Neural crest cell (in vitro differentiated cells): Measurements from ENCODE around the gene ZNF460. TPM values are rescaled to one million over a fixed set of nuclear protein-coding genes. Genes with fewer than 3 reads are reported as not detected.

Experiments
- total RNA-seq: library from RNA; stranded (reverse); gene quantifications from 2 replicates; pipeline ENCODE4 v1.2.1, GENCODE V29; 2021

ZNF460 gene
- total RNA-seq, 1 donor from 2014 or later, result 58.5 TPM

Other genes starting within 250 kb of the ZNF460 start
- gene USP29, start 160.5 kb upstream of the ZNF460 start, total RNA-seq, result not detected in 2 replicates
- gene ZIM3, start 135.3 kb upstream of the ZNF460 start, total RNA-seq, result not detected in 2 replicates
- not detected in 2 replicates for gene DUXA, start 113.0 kb upstream of the ZNF460 start, total RNA-seq
- gene ZNF264, start 89.0 kb upstream of the ZNF460 start, total RNA-seq, result 34.0 and 35.9 TPM in 2 replicates
- 0.80 and 0.89 TPM in 2 replicates for gene AURKC, start 49.5 kb upstream of the ZNF460 start, total RNA-seq
- 15.5 and 16.1 TPM in 2 replicates for gene ZNF805, start 39.9 kb upstream of the ZNF460 start, total RNA-seq
- gene ZNF543, start 40.0 kb downstream of the ZNF460 start, total RNA-seq, result 9.1 and 10.1 TPM in 2 replicates
- 10.9 and 11.3 TPM in 2 replicates for gene ZNF304, start 70.8 kb downstream of the ZNF460 start, total RNA-seq
- 10.3 and 13.3 TPM in 2 replicates for gene TRAPPC2B, start 83.1 kb downstream of the ZNF460 start, total RNA-seq
- gene ZNF547, start 83.1 kb downstream of the ZNF460 start, total RNA-seq, result 5.2 and 8.7 TPM in 2 replicates
- gene ZNF548, start 109.4 kb downstream of the ZNF460 start, total RNA-seq, result 22.1 and 22.4 TPM in 2 replicates
- gene ZNF17, start 130.7 kb downstream of the ZNF460 start, total RNA-seq, result 9.2 and 11.3 TPM in 2 replicates
- 26.1 and 26.3 TPM in 2 replicates for gene ZNF749, start 154.8 kb downstream of the ZNF460 start, total RNA-seq
- gene VN1R1, start 176.7 kb downstream of the ZNF460 start, total RNA-seq, result 0.72 and 0.82 TPM in 2 replicates
- 14.6 and 14.9 TPM in 2 replicates for gene ZNF772, start 197.1 kb downstream of the ZNF460 start, total RNA-seq
- 17.0 and 17.2 TPM in 2 replicates for gene ZNF419, start 207.3 kb downstream of the ZNF460 start, total RNA-seq
- gene ZNF773, start 219.5 kb downstream of the ZNF460 start, total RNA-seq, result 8.9 and 11.3 TPM in 2 replicates
- gene ZNF549, start 246.9 kb downstream of the ZNF460 start, total RNA-seq, result 10.3 and 10.6 TPM in 2 replicates